ENCODE data around the gene SCN8A. TPM values are rescaled to one million over a fixed set of nuclear protein-coding genes. Genes with fewer than 3 reads are reported as not detected.
A peak's percentile ranks its signal among the peaks of the same experiment; 100 is the strongest.

SCN8A gene
- total and polyA plus RNA-seq, 2 experiments from 2014 or later, result 4.6 to 23.9 TPM

GRCh38 chr12:51818566-51819300, 227.7 kb downstream of the SCN8A start:
- H3K4me3 Mint-ChIP-seq, result no peak overlapping the region
- H3K36me3 ChIP-seq (ENCODE audit: insufficient read depth), result no peaks in the 10 kb centered on the region
- H3K36me3 Mint-ChIP-seq (ENCODE audit: low read depth), result no peaks in the 10 kb centered on the region; the same call in 2 of the 3 replicates
- H3K79me2 ChIP-seq (replicated peaks; ENCODE audit: insufficient read depth), result no peaks in the 10 kb centered on the region
- H3K9me3 Mint-ChIP-seq, result no peaks in the 10 kb centered on the region; the same call in 1 of the 3 replicates
- H3K27ac ChIP-seq (ENCODE audit: low read depth), result no peak overlapping the region
- TF ChIP-seq EZH2 (IDR thresholded peaks at IDR 0.05; ENCODE audit: low read depth, unreplicated experiment), result no peak
- no peak for TF ChIP-seq NANOG (IDR thresholded peaks at IDR 0.05; ENCODE audit: borderline replicate concordance)
- no peak for TF ChIP-seq ZNF331 (CRISPR knock-in tag; IDR thresholded peaks at IDR 0.05; ENCODE audit: low read depth)
- no peak for TF ChIP-seq CREB1 (CRISPR knock-in tag; IDR thresholded peaks at IDR 0.05; ENCODE audit: low read depth)
- H3K4me2 ChIP-seq, result no peak overlapping the region
- peaks cover 3% of the 10 kb centered on the region; the same call in 1 of the 2 replicates for H4K20me1 ChIP-seq (replicated peaks; ENCODE audit: insufficient read depth)
- peaks cover 13% of the 10 kb centered on the region for H3F3A ChIP-seq (replicated peaks; ENCODE audit: low read depth)
- H3K27me3 Mint-ChIP-seq (ENCODE audit: insufficient read depth, low read depth, poor library complexity), result peaks cover 30% of the 10 kb centered on the region
- DNase-seq (ENCODE audit: low spot score), result no peak
- ATAC-seq, result no peak
- peaks cover 30% of the 10 kb centered on the region for H3K4me1 Mint-ChIP-seq
- H3K4me3 ChIP-seq, result no peak overlapping the region
- no peak overlapping the region for H3K27ac Mint-ChIP-seq
- no peaks in the 10 kb centered on the region for H3K9me2 ChIP-seq (ENCODE audit: insufficient read depth)
- H2AFZ ChIP-seq, result no peak overlapping the region
- peaks cover 28% of the 10 kb centered on the region for H3K4me1 ChIP-seq (ENCODE audit: insufficient read depth)
- H3K27me3 ChIP-seq (ENCODE audit: insufficient read depth), result peaks cover 70% of the 10 kb centered on the region

GRCh38 chr12:51819736-51820525, 228.9 kb downstream of the SCN8A start:
- Mint-ChIP-seq H3K27ac (no peak overlapping the region), H3K27me3 (ENCODE audit: insufficient read depth, low read depth, poor library complexity) (peaks cover 26% of the 10 kb centered on the region), H3K9me3 (no peaks in the 10 kb centered on the region; the same call in 1 of the 3 replicates), H3K36me3 (ENCODE audit: low read depth) (no peaks in the 10 kb centered on the region; the same call in 2 of the 3 replicates), H3K4me1 (peaks cover 29% of the 10 kb centered on the region), H3K4me3 (peak overlapping the region; percentile 68)
- no peak for ATAC-seq
- Histone ChIP-seq H3K27ac (ENCODE audit: low read depth) (no peak overlapping the region), H3K79me2 (replicated peaks; ENCODE audit: insufficient read depth) (no peaks in the 10 kb centered on the region), H3K27me3 (ENCODE audit: insufficient read depth) (peaks cover 62% of the 10 kb centered on the region), H4K20me1 (replicated peaks; ENCODE audit: insufficient read depth) (peaks cover 3% of the 10 kb centered on the region; the same call in 1 of the 2 replicates), H3K4me1 (ENCODE audit: insufficient read depth) (peaks cover 28% of the 10 kb centered on the region), H3K4me2 (peak overlapping the region; percentile 90), H3K36me3 (ENCODE audit: insufficient read depth) (no peaks in the 10 kb centered on the region), H3K9me2 (ENCODE audit: insufficient read depth) (no peaks in the 10 kb centered on the region), H3K4me3 (peak overlapping the region; percentile 77), H3F3A (replicated peaks; ENCODE audit: low read depth) (peaks cover 16% of the 10 kb centered on the region), H2AFZ (peak overlapping the region; percentile 52; the same call in 1 of the 2 replicates)
- TF ChIP-seq EZH2 (IDR thresholded peaks at IDR 0.05; ENCODE audit: low read depth, unreplicated experiment) (peak; percentile 13), EZH2phosphoT487 (IDR thresholded peaks at IDR 0.05; ENCODE audit: unreplicated experiment) (no peak), STAT1 (IDR thresholded peaks at IDR 0.05; ENCODE audit: unreplicated experiment) (no peak), CREB1 (CRISPR knock-in tag; IDR thresholded peaks at IDR 0.05; ENCODE audit: low read depth) (no peak), REST (IDR thresholded peaks at IDR 0.05; ENCODE audit: unreplicated experiment) (no peak)
- DNase-seq (ENCODE audit: low spot score), result peak; percentile 22

All from GM23338 (cell line).